SK-N-SH (cell line): ENCODE measurements around the gene BRINP2. TPM values are rescaled to one million over a fixed set of nuclear protein-coding genes. Genes with fewer than 3 reads are reported as not detected.

Experiments
- CTCF ChIA-PET: fragments of 300-600, 350-600 bp; formaldehyde crosslinking; extraction: SDS; loops from one replicate; lab custom pipeline; 2021; lab: Yijun Ruan, JAX
- POLR2A ChIA-PET: fragments of 350-600 bp; sonication (Branson Sonifier 250); formaldehyde crosslinking; extraction: SDS; loops from one replicate; lab custom pipeline; 2020; ENCODE audit warnings: antibody characterized with exemption, inconsistent platforms; lab: Yijun Ruan, JAX
- DNase-seq: peaks from one replicate; pipeline ENCODE4 v3.0.0; 2012
- H2AFZ ChIP-seq: fragments of 200-600 bp; sonication (generic); 2 replicates; pipeline ENCODE4 v1.8.1; 2016; ENCODE audit warnings: antibody characterized with exemption, mild to moderate bottlenecking, low read depth
- H3F3A ChIP-seq: fragments of 200-600 bp; sonication (generic); replicated peaks from 2 replicates; pipeline ENCODE3; 2016; ENCODE audit warnings: antibody characterized with exemption, mild to moderate bottlenecking; ENCODE audit not compliant: insufficient read depth
- H3K27ac ChIP-seq, 2 experiments: fragments of 200-500 bp in 1 of 2; fragments of 200-600 bp in 1 of 2; sonication (Bioruptor generic) in 1 of 2; sonication (generic), shearing (Covaris generic) in 1 of 2; 2 replicates each; pipeline versions ENCODE4 v1.5.1 to v1.6.1; 2014 to 2016; ENCODE audit warnings: low read depth in 2 of 2, inconsistent platforms in 1 of 2, low read length in 1 of 2, mild to moderate bottlenecking in 1 of 2, mixed read lengths in 1 of 2
- H3K27me3 ChIP-seq: fragments of 200-600 bp; sonication (generic), shearing (Covaris generic); 2 replicates; pipeline ENCODE4 v1.6.1; 2016; ENCODE audit warnings: mixed run types; ENCODE audit not compliant: insufficient read depth
- H3K36me3 ChIP-seq, 2 experiments: fragments of 200-500 bp in 1 of 2; fragments of 200-600 bp in 1 of 2; sonication (Bioruptor generic) in 1 of 2; sonication (generic) in 1 of 2; replicated peaks in 1 of 2; 2 replicates each; pipeline versions ENCODE3 to v1.5.1; 2014 to 2016; ENCODE audit warnings: low read length in 1 of 2, mild to moderate bottlenecking in 1 of 2; ENCODE audit not compliant: insufficient read depth in 2 of 2, control insufficient read depth in 1 of 2
- H3K4me1 ChIP-seq, 2 experiments: fragments of 200-500 bp in 1 of 2; fragments of 200-600 bp in 1 of 2; sonication (Bioruptor generic) in 1 of 2; sonication (generic), shearing (Covaris generic) in 1 of 2; 2 replicates each; pipeline versions ENCODE4 v1.5.1 to v1.6.1; 2014 to 2016; ENCODE audit warnings: low read depth in 1 of 2, low read length in 1 of 2, mixed run types in 1 of 2; ENCODE audit not compliant: insufficient read depth in 2 of 2, control insufficient read depth in 1 of 2
- H3K4me2 ChIP-seq: fragments of 200-600 bp; sonication (generic), shearing (Covaris generic); 2 replicates; pipeline ENCODE4 v1.6.1; 2017; ENCODE audit warnings: mixed run types
- H3K4me3 ChIP-seq, 2 experiments: fragments of 200-500 bp in 1 of 2; fragments of 200-600 bp in 1 of 2; sonication (Bioruptor generic) in 1 of 2; sonication (generic), shearing (Covaris generic) in 1 of 2; 2 replicates each; pipeline versions ENCODE4 v1.5.1 to v1.8.1; 2014 to 2016; ENCODE audit warnings: low read depth in 2 of 2, inconsistent platforms in 1 of 2, low read length in 1 of 2, mild to moderate bottlenecking in 1 of 2, mixed read lengths in 1 of 2, moderate library complexity in 1 of 2
- H3K79me2 ChIP-seq: fragments of 200-600 bp; sonication (generic); 2 replicates; pipeline ENCODE4 v1.8.1; 2017; ENCODE audit warnings: mild to moderate bottlenecking; ENCODE audit not compliant: insufficient read depth
- H3K9ac ChIP-seq: fragments of 200-600 bp; sonication (generic); 2 replicates; pipeline ENCODE4 v1.6.1; 2017; ENCODE audit warnings: mixed run types
- H3K9me2 ChIP-seq: fragments of 200-600 bp; sonication (generic); 2 replicates; pipeline ENCODE4 v1.6.1; 2017; ENCODE audit warnings: mixed run types
- H3K9me3 ChIP-seq: fragments of 200-600 bp; sonication (generic); 2 replicates; pipeline ENCODE4 v1.6.1; 2017; ENCODE audit warnings: mixed run types, mild to moderate bottlenecking, moderate library complexity
- H4K20me1 ChIP-seq: fragments of 200-600 bp; sonication (generic); 2 replicates; pipeline ENCODE4 v1.6.1; 2017; ENCODE audit warnings: mild to moderate bottlenecking, mixed run types; ENCODE audit not compliant: insufficient read depth
- EZH2phosphoT487 ChIP-seq: fragments of 200-600 bp; sonication (generic); IDR thresholded peaks from 2 replicates; pipeline ENCODE4 v1.6.1; 2017; ENCODE audit warnings: low read depth, mixed run types, mild to moderate bottlenecking, antibody characterized with exemption, moderate library complexity, borderline replicate concordance
- GATA2 ChIP-seq: sonication (generic); formaldehyde crosslinking; IDR thresholded peaks from 2 replicates; pipeline ENCODE4 v1.5.0; 2020; ENCODE audit warnings: mild to moderate bottlenecking, missing genetic modification reagents
- POLR2AphosphoS5 ChIP-seq: IDR thresholded peaks from 2 replicates; pipeline ENCODE4 v1.6.1; 2012; ENCODE audit warnings: low read depth, low read length
- RXRA ChIP-seq: IDR thresholded peaks from 2 replicates; pipeline ENCODE4 v1.4.0; 2012; ENCODE audit warnings: low read depth, mild to moderate bottlenecking, borderline replicate concordance
- SIN3A ChIP-seq: IDR thresholded peaks from 2 replicates; pipeline ENCODE4 v1.6.1; 2012; ENCODE audit warnings: low read depth, mild to moderate bottlenecking, low read length, moderate library complexity, borderline replicate concordance
- TAF1 ChIP-seq: IDR thresholded peaks from 2 replicates; pipeline ENCODE4 v1.6.1; 2012; ENCODE audit warnings: low read depth, mild to moderate bottlenecking, low read length, moderate library complexity, borderline replicate concordance
- WGBS: methylation state at CpG from one replicate; pipeline ENCODE4 v1.1.6; 2017; ENCODE audit warnings: low lambda C conversion rate; 5-methylcytosine and 5-hydroxymethylcytosine counted together
- polyA plus RNA-seq, 3 experiments: library from polyadenylated mRNA; depleted of rRNA; stranded (reverse); fragments of >200 nt; gene quantifications; 2 replicates each; pipeline ENCODE4 v1.2.3, GENCODE V29; 2012
- TF ChIP-seq, protein P1 (sequence below): IDR thresholded peaks from 2 replicates; pipeline ENCODE4 v1.4.0; 2012; ENCODE audit warnings: low read depth, borderline replicate concordance
- TF ChIP-seq, protein P2 (sequence below): fragments of 200-600 bp; sonication (generic); IDR thresholded peaks from 2 replicates; pipeline ENCODE4 v1.6.1; 2017; ENCODE audit warnings: antibody characterized with exemption, mild to moderate bottlenecking, moderate library complexity
- TF ChIP-seq, protein P3 (sequence below): fragments of 150-350 bp; IDR thresholded peaks from 2 replicates; pipeline ENCODE4 v1.6.1; 2016; ENCODE audit warnings: mild to moderate bottlenecking, low read depth, low read length

Gene BRINP2
- polyA plus RNA-seq, 1 of the 3 experiments (the other 2 are of a cell fraction): 0.12 TPM

DNA sequence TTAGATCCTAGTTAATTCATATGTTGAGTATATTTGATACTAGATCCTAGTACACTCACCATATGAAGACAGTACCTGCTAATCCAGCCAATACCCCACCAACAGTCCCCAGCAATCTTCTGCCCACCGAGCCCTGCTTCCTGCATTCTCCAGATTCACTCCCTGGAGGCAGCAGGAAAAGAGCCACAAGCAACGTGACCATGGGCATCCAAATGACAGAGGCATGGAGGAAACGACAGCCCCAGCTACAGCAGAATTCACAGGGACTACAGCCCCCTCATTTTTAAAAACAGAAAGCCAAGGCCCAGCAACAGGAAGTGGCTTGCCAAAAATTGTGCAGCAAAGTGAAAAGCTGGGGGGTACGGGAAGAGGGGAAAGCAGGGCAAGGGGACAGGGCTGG is 35.5 kb upstream of the BRINP2 start:
- Histone ChIP-seq H3K27ac (no peak overlapping the region; a peak in 1 of 4 replicates), H3K36me3 (no peaks in the 10 kb centered on the region), H3K27me3 (no peaks in the 10 kb centered on the region), H3K4me1 (peaks cover 0 to 16% of the 10 kb centered on the region in 2 experiments; a peak in 2 of 4 replicates), H3F3A (no peaks in the 10 kb centered on the region), H3K9me3 (no peaks in the 10 kb centered on the region), H2AFZ (no peak overlapping the region), H3K9me2 (no peaks in the 10 kb centered on the region), H3K4me3 (no peak overlapping the region), H3K9ac (no peak overlapping the region), H3K4me2 (no peak overlapping the region), H4K20me1 (no peaks in the 10 kb centered on the region), H3K79me2 (no peaks in the 10 kb centered on the region)
- TF ChIP-seq POLR2AphosphoS5: no peak
- no peak for TF ChIP-seq TAF1
- TF ChIP-seq, protein P1, sequence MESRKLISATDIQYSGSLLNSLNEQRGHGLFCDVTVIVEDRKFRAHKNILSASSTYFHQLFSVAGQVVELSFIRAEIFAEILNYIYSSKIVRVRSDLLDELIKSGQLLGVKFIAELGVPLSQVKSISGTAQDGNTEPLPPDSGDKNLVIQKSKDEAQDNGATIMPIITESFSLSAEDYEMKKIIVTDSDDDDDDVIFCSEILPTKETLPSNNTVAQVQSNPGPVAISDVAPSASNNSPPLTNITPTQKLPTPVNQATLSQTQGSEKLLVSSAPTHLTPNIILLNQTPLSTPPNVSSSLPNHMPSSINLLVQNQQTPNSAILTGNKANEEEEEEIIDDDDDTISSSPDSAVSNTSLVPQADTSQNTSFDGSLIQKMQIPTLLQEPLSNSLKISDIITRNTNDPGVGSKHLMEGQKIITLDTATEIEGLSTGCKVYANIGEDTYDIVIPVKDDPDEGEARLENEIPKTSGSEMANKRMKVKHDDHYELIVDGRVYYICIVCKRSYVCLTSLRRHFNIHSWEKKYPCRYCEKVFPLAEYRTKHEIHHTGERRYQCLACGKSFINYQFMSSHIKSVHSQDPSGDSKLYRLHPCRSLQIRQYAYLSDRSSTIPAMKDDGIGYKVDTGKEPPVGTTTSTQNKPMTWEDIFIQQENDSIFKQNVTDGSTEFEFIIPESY: no peak
- 31% methylated on average over 4 of the region's 4 CpGs for WGBS
- ChIA-PET CTCF (interaction anchor here (1.2 to 1.8 kb wide), 2 partner anchors 15 to 37 kb away, joined by 3 to 5 read pairs; no protein-coding TSS in a partner anchor), POLR2A (no interaction called here)
- no peak for DNase-seq

DNA sequence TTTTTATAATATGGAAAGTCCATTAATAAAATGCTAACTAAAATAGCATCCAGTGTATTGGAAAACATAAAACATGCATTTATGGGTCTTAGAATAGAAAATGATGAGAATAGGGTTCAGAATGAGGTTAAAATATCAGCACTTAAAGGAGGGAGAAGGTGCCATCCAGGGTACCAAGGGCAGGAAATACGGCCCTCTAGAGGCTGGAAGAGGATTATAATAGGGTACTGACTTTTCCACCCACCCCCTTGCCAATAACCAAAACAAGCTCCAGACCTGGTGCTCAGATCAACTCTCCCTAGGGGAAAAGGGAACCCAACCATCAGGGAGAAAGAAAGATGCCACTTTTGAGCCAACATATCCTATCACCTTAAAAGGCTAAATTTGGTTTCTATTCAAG is 32.9 kb upstream of the BRINP2 start:
- ChIA-PET POLR2A (no interaction called here), CTCF (interaction anchor here (2.9 kb wide), 1 partner anchor 11 kb away, joined by 6 read pairs; no protein-coding TSS in a partner anchor)
- H2AFZ ChIP-seq: no peak overlapping the region
- no peak overlapping the region for H3K4me2 ChIP-seq
- H4K20me1 ChIP-seq: no peaks in the 10 kb centered on the region
- H3K36me3 ChIP-seq: no peaks in the 10 kb centered on the region
- no peak overlapping the region for H3K27ac ChIP-seq
- no peak overlapping the region for H3K4me3 ChIP-seq
- peaks cover 0 to 10% of the 10 kb centered on the region in 2 experiments; a peak in 1 of 4 replicates for H3K4me1 ChIP-seq
- TF ChIP-seq, protein P2, sequence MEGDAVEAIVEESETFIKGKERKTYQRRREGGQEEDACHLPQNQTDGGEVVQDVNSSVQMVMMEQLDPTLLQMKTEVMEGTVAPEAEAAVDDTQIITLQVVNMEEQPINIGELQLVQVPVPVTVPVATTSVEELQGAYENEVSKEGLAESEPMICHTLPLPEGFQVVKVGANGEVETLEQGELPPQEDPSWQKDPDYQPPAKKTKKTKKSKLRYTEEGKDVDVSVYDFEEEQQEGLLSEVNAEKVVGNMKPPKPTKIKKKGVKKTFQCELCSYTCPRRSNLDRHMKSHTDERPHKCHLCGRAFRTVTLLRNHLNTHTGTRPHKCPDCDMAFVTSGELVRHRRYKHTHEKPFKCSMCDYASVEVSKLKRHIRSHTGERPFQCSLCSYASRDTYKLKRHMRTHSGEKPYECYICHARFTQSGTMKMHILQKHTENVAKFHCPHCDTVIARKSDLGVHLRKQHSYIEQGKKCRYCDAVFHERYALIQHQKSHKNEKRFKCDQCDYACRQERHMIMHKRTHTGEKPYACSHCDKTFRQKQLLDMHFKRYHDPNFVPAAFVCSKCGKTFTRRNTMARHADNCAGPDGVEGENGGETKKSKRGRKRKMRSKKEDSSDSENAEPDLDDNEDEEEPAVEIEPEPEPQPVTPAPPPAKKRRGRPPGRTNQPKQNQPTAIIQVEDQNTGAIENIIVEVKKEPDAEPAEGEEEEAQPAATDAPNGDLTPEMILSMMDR: no peak
- TF ChIP-seq RXRA (no peak), POLR2AphosphoS5 (no peak), SIN3A (no peak), EZH2phosphoT487 (no peak), GATA2 (no peak)
- TF ChIP-seq, protein P3, sequence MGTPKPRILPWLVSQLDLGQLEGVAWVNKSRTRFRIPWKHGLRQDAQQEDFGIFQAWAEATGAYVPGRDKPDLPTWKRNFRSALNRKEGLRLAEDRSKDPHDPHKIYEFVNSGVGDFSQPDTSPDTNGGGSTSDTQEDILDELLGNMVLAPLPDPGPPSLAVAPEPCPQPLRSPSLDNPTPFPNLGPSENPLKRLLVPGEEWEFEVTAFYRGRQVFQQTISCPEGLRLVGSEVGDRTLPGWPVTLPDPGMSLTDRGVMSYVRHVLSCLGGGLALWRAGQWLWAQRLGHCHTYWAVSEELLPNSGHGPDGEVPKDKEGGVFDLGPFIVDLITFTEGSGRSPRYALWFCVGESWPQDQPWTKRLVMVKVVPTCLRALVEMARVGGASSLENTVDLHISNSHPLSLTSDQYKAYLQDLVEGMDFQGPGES: no peak
- TF ChIP-seq, protein P1: no peak
- TF ChIP-seq, all 33 proteins: peak for 0
- no peak overlapping the region for H3K9ac ChIP-seq
- H3K79me2 ChIP-seq: no peaks in the 10 kb centered on the region
- DNase-seq: no peak
- no peaks in the 10 kb centered on the region for H3K9me3 ChIP-seq
- 12% methylated on average over 1 of the region's 1 CpG for WGBS
- H3K9me2 ChIP-seq: no peaks in the 10 kb centered on the region
- no peaks in the 10 kb centered on the region for H3F3A ChIP-seq
- no peaks in the 10 kb centered on the region for H3K27me3 ChIP-seq
